OCI-LY1 (cell line): ENCODE data around the gene UBXN1.

Experiments used
- H2AFZ ChIP-seq: fragments of 200-600 bp; sonication (generic), shearing (Covaris generic); 2 replicates; pipeline ENCODE4 v1.6.0; 2014; ENCODE audit warnings: antibody characterized with exemption, mild to moderate bottlenecking, low read length
- H3F3A ChIP-seq: fragments of 200-600 bp; sonication (generic), shearing (Covaris generic); 2 replicates; pipeline ENCODE4 v1.6.0; 2014; ENCODE audit warnings: mild to moderate bottlenecking, antibody characterized with exemption, low read length, moderate library complexity; ENCODE audit not compliant: insufficient read depth
- H3K27ac ChIP-seq: fragments of 200-600 bp; sonication (generic); 2 replicates; pipeline ENCODE4 v1.5.1; 2014; ENCODE audit warnings: low read length, mixed run types, mild to moderate bottlenecking, low read depth; ENCODE audit not compliant: poor library complexity, severe bottlenecking
- H3K27me3 ChIP-seq: fragments of 200-600 bp; sonication (generic); 2 replicates; pipeline ENCODE4 v1.6.0; 2014; ENCODE audit warnings: antibody characterized with exemption, mild to moderate bottlenecking, low read length, moderate library complexity; ENCODE audit not compliant: insufficient read depth
- H3K36me3 ChIP-seq: fragments of 200-600 bp; sonication (generic); 2 replicates; pipeline ENCODE4 v1.6.1; 2014; ENCODE audit warnings: mild to moderate bottlenecking, antibody characterized with exemption, low read length, moderate library complexity, mixed read lengths; ENCODE audit not compliant: insufficient read depth
- H3K4me1 ChIP-seq: fragments of 200-600 bp; sonication (generic); 2 replicates; pipeline ENCODE4 v1.5.1; 2014; ENCODE audit warnings: mild to moderate bottlenecking, low read length, moderate library complexity; ENCODE audit not compliant: insufficient read depth, severe bottlenecking
- H3K4me2 ChIP-seq: fragments of 200-600 bp; sonication (generic), shearing (Covaris generic); 2 replicates; pipeline ENCODE4 v1.6.1; 2014; ENCODE audit warnings: low read length
- H3K4me3 ChIP-seq: fragments of 200-600 bp; sonication (generic); 2 replicates; pipeline ENCODE4 v1.5.1; 2014; ENCODE audit warnings: low read length, low read depth, mild to moderate bottlenecking, mixed read lengths; ENCODE audit not compliant: poor library complexity, severe bottlenecking
- H3K79me2 ChIP-seq: fragments of 200-600 bp; shearing (Covaris generic); 2 replicates; pipeline ENCODE4 v1.6.1; 2016; ENCODE audit warnings: mixed run types, low read length, mixed read lengths; ENCODE audit not compliant: insufficient read depth
- H3K9ac ChIP-seq: fragments of 200-600 bp; sonication (generic), shearing (Covaris generic); 2 replicates; pipeline ENCODE4 v1.6.1; 2014; ENCODE audit warnings: mild to moderate bottlenecking, low read length, mixed read lengths
- H3K9me2 ChIP-seq: fragments of 200-600 bp; sonication (generic), shearing (Covaris generic); 2 replicates; pipeline ENCODE4 v1.6.1; 2014; ENCODE audit warnings: low read depth, mild to moderate bottlenecking, low read length, mixed read lengths
- H3K9me3 ChIP-seq: fragments of 200-600 bp; shearing (Covaris generic); 2 replicates; pipeline ENCODE4 v1.6.1; 2014; ENCODE audit warnings: low read length, mixed read lengths
- H4K20me1 ChIP-seq: fragments of 200-600 bp; sonication (generic), shearing (Covaris generic); 2 replicates; pipeline ENCODE4 v1.6.0; 2016; ENCODE audit warnings: mild to moderate bottlenecking, low read length; ENCODE audit not compliant: insufficient read depth
- EZH2 ChIP-seq: fragments of 200-600 bp; sonication (generic), shearing (Covaris generic); IDR thresholded peaks from 2 replicates; pipeline ENCODE4 v1.8.0; 2017; ENCODE audit warnings: borderline replicate concordance, mixed run types, mild to moderate bottlenecking, antibody characterized with exemption, low read length, moderate library complexity, mixed read lengths
- TF ChIP-seq, protein P1 (sequence below): fragments of 200-600 bp; sonication (generic), shearing (Covaris generic); IDR thresholded peaks from 2 replicates; pipeline ENCODE4 v1.5.1; 2017; ENCODE audit warnings: mild to moderate bottlenecking, antibody characterized with exemption, low read length, moderate library complexity, mixed read lengths

The UBXN1 gene

GRCh38 chr11:62665599-62666258 is 13.1 kb downstream of the UBXN1 start:
- H3K9ac ChIP-seq: peak overlapping the region; percentile 99
- no peaks in the 10 kb centered on the region for H3K9me2 ChIP-seq
- H3F3A ChIP-seq: no peaks in the 10 kb centered on the region
- H3K4me2 ChIP-seq: peak overlapping the region; percentile 94
- H3K79me2 ChIP-seq: peaks cover 11% of the 10 kb centered on the region; the same call in 1 of the 2 replicates
- no peaks in the 10 kb centered on the region for H3K9me3 ChIP-seq
- peaks cover 49% of the 10 kb centered on the region for H3K4me1 ChIP-seq
- H3K27me3 ChIP-seq: no peaks in the 10 kb centered on the region
- TF ChIP-seq EZH2: no peak
- TF ChIP-seq, protein P1, sequence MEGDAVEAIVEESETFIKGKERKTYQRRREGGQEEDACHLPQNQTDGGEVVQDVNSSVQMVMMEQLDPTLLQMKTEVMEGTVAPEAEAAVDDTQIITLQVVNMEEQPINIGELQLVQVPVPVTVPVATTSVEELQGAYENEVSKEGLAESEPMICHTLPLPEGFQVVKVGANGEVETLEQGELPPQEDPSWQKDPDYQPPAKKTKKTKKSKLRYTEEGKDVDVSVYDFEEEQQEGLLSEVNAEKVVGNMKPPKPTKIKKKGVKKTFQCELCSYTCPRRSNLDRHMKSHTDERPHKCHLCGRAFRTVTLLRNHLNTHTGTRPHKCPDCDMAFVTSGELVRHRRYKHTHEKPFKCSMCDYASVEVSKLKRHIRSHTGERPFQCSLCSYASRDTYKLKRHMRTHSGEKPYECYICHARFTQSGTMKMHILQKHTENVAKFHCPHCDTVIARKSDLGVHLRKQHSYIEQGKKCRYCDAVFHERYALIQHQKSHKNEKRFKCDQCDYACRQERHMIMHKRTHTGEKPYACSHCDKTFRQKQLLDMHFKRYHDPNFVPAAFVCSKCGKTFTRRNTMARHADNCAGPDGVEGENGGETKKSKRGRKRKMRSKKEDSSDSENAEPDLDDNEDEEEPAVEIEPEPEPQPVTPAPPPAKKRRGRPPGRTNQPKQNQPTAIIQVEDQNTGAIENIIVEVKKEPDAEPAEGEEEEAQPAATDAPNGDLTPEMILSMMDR: no peak
- no peaks in the 10 kb centered on the region for H4K20me1 ChIP-seq
- H3K27ac ChIP-seq: peak overlapping the region; percentile 93
- peaks cover 48% of the 10 kb centered on the region for H3K36me3 ChIP-seq
- H2AFZ ChIP-seq: no peak overlapping the region
- H3K4me3 ChIP-seq: peak overlapping the region; percentile 94

GRCh38 chr11:62665075-62665598 is 13.7 kb downstream of the UBXN1 start, which contains the start of the genes C11orf98 and CSKMT:
TSS of gene C11orf98 (minus strand) at chr11:62665210. CDS start at chr11:62665169, 41 bp downstream.
TSS of gene CSKMT (plus strand) at chr11:62665312. CDS start at chr11:62665880, 568 bp downstream.
- no peaks in the 10 kb centered on the region for H4K20me1 ChIP-seq
- peak within 1 kb of the TSS; percentile 94 for H3K4me3 ChIP-seq
- H3K36me3 ChIP-seq: peaks cover 54% of the 10 kb centered on the region
- peaks cover 11% of the 10 kb centered on the region; the same call in 1 of the 2 replicates for H3K79me2 ChIP-seq
- peak within 1 kb of the TSS; percentile 93 for H3K27ac ChIP-seq
- H3F3A ChIP-seq: no peaks in the 10 kb centered on the region
- H3K27me3 ChIP-seq: no peaks in the 10 kb centered on the region
- H3K9me3 ChIP-seq: no peaks in the 10 kb centered on the region
- no peak within 1 kb of the TSS for H2AFZ ChIP-seq
- peak within 1 kb of the TSS; percentile 94 for H3K4me2 ChIP-seq
- peaks cover 43% of the 10 kb centered on the region for H3K4me1 ChIP-seq
- TF ChIP-seq, protein P1: no peak
- no peak for TF ChIP-seq EZH2
- H3K9ac ChIP-seq: peak within 1 kb of the TSS; percentile 99
- no peaks in the 10 kb centered on the region for H3K9me2 ChIP-seq

GRCh38 chr11:62664405-62665074 is 14.3 kb downstream of the UBXN1 start:
- Histone ChIP-seq H3K27me3 (no peaks in the 10 kb centered on the region), H3K9me3 (no peaks in the 10 kb centered on the region), H3K9ac (peak overlapping the region; percentile 99), H2AFZ (no peak overlapping the region), H3K4me3 (peak overlapping the region; percentile 94), H3K4me1 (peaks cover 37% of the 10 kb centered on the region), H3K79me2 (peaks cover 11% of the 10 kb centered on the region; the same call in 1 of the 2 replicates), H3K27ac (peak overlapping the region; percentile 93), H3K9me2 (no peaks in the 10 kb centered on the region), H3F3A (no peaks in the 10 kb centered on the region), H4K20me1 (no peaks in the 10 kb centered on the region), H3K4me2 (peak overlapping the region; percentile 94), H3K36me3 (peaks cover 56% of the 10 kb centered on the region)
- TF ChIP-seq EZH2: no peak
